Measurements from ENCODE around the gene ATAT1. TPM values are rescaled to one million over a fixed set of nuclear protein-coding genes. Genes with fewer than 3 reads are reported as not detected.

ATAT1 gene
- total RNA-seq, 1 donor: 5.6 TPM

- TF ChIP-seq CTCF (IDR thresholded peaks at IDR 0.05; ENCODE audit: insufficient read depth, low read length): no peak
- peak overlapping the region; percentile 97 for H3K4me3 ChIP-seq (ENCODE audit: low read depth, low read length)
- DNase-seq (ENCODE audit: low read depth): peak; percentile 45
Measured at GRCh38 chr6:30615958-30616810, 10.5 kb upstream of the ATAT1 start.

- H3K4me3 ChIP-seq (ENCODE audit: low read depth, low read length): peak within 1 kb of the TSS; percentile 97
- peak; percentile 100 for DNase-seq (ENCODE audit: low read depth)
- no peak for TF ChIP-seq CTCF (IDR thresholded peaks at IDR 0.05; ENCODE audit: insufficient read depth, low read length)
Measured at GRCh38 chr6:30616811-30617564, 9.7 kb upstream of the ATAT1 start, which contains the start of gene PPP1R10. TSS of gene PPP1R10 (minus strand) at chr6:30617243. CDS start at chr6:30609944, 7,299 bp downstream.

GRCh38 chr6:30617565-30618269 is 9.0 kb upstream of the ATAT1 start, which contains the start of gene MRPS18B:
TSS of gene MRPS18B (plus strand) at chr6:30617840. CDS start at chr6:30617866, 26 bp downstream.
- peak within 1 kb of the TSS; percentile 97 for H3K4me3 ChIP-seq (ENCODE audit: low read depth, low read length)
- TF ChIP-seq CTCF (IDR thresholded peaks at IDR 0.05; ENCODE audit: insufficient read depth, low read length): no peak
- peak; percentile 99 for DNase-seq (ENCODE audit: low read depth)

- peak; percentile 26 for DNase-seq (ENCODE audit: low read depth)
- TF ChIP-seq CTCF (IDR thresholded peaks at IDR 0.05; ENCODE audit: insufficient read depth, low read length): no peak
Measured at GRCh38 chr6:30618270-30618797, 8.3 kb upstream of the ATAT1 start.

GRCh38 chr6:30619561-30619960 is 7.1 kb upstream of the ATAT1 start:
- no peak overlapping the region for H3K4me3 ChIP-seq (ENCODE audit: low read depth, low read length)
- DNase-seq (ENCODE audit: low read depth): no peak
- TF ChIP-seq CTCF (IDR thresholded peaks at IDR 0.05; ENCODE audit: insufficient read depth, low read length): no peak

More at GRCh38 chr6:30618270-30618797, 8.3 kb upstream of the ATAT1 start:
- H3K4me3 ChIP-seq (ENCODE audit: low read depth, low read length): peak overlapping the region; percentile 88

GRCh38 chr6:30625511-30625910 is 1.2 kb upstream of the ATAT1 start:
- TF ChIP-seq CTCF (IDR thresholded peaks at IDR 0.05; ENCODE audit: insufficient read depth, low read length): no peak
- no peak overlapping the region for H3K4me3 ChIP-seq (ENCODE audit: low read depth, low read length)
- no peak for DNase-seq (ENCODE audit: low read depth)

All from fibroblast of the aortic adventitia (primary cell).